Ishikawa (cell line): ENCODE measurements around the gene TYROBP.

ENCODE experiments used
- CEBPB ChIP-seq: IDR thresholded peaks from 2 replicates; pipeline ENCODE4 v1.6.1; 2012
- CREB1 ChIP-seq: IDR thresholded peaks from 2 replicates; pipeline ENCODE4 v1.6.1; 2012; ENCODE audit warnings: low read depth
- EGR1 ChIP-seq: IDR thresholded peaks from 2 replicates; pipeline ENCODE4 v1.6.1; 2012
- EP300 ChIP-seq: IDR thresholded peaks from 2 replicates; pipeline ENCODE4 v1.6.1; 2012; ENCODE audit warnings: borderline replicate concordance
- FOXM1 ChIP-seq: IDR thresholded peaks from 2 replicates; pipeline ENCODE4 v1.6.1; 2012; ENCODE audit warnings: low read depth, borderline replicate concordance
- MAX ChIP-seq: IDR thresholded peaks from 2 replicates; pipeline ENCODE4 v1.6.1; 2012
- NFIC ChIP-seq: IDR thresholded peaks from 2 replicates; pipeline ENCODE4 v1.6.1; 2012
- RAD21 ChIP-seq: IDR thresholded peaks from 2 replicates; pipeline ENCODE4 v1.6.1; 2012; ENCODE audit warnings: low read depth
- REST ChIP-seq: IDR thresholded peaks from 2 replicates; pipeline ENCODE4 v1.6.1; 2012; ENCODE audit warnings: low read depth, mild to moderate bottlenecking
- TAF1 ChIP-seq: IDR thresholded peaks from 2 replicates; pipeline ENCODE4 v1.6.1; 2012; ENCODE audit warnings: low read depth, mild to moderate bottlenecking
- TCF12 ChIP-seq: IDR thresholded peaks from 2 replicates; pipeline ENCODE4 v1.6.1; 2012; ENCODE audit warnings: low read depth
- TEAD4 ChIP-seq: IDR thresholded peaks from 2 replicates; pipeline ENCODE4 v1.6.1; 2012
- USF1 ChIP-seq: IDR thresholded peaks from 2 replicates; pipeline ENCODE4 v1.6.1; 2012
- YY1 ChIP-seq: IDR thresholded peaks from 2 replicates; pipeline ENCODE4 v1.6.1; 2012; ENCODE audit warnings: low read depth
- ZBTB7A ChIP-seq: IDR thresholded peaks from 2 replicates; pipeline ENCODE4 v1.6.1; 2012; ENCODE audit warnings: low read depth

TYROBP gene

GRCh38 chr19:35870798-35871197 lies 37.3 kb downstream of the TYROBP start:
- TF ChIP-seq NFIC (no peak), REST (no peak), CREB1 (no peak), TAF1 (no peak), EP300 (no peak), USF1 (no peak), TCF12 (no peak), TEAD4 (no peak), EGR1 (no peak), ZBTB7A (no peak), MAX (no peak), CEBPB (no peak), FOXM1 (no peak), YY1 (no peak), RAD21 (no peak)

GRCh38 chr19:35869327-35870123 lies 38.6 kb downstream of the TYROBP start:
- TF ChIP-seq MAX, result peak; percentile 94
- TF ChIP-seq ZBTB7A, result peak; percentile 88
- TF ChIP-seq FOXM1, result 0 out of 2 replicates have a peak, but pooled peaks have one; percentile 40
- no peak for TF ChIP-seq EP300

- TF ChIP-seq TEAD4 (no peak), USF1 (no peak), ZBTB7A (no peak), CREB1 (no peak), CEBPB (no peak), RAD21 (no peak)
These were observed 39.2 kb downstream of the TYROBP start for GRCh38 chr19:35868823-35869326.

GRCh38 chr19:35868172-35868822 lies 39.8 kb downstream of the TYROBP start, which contains the start of gene APLP1:
Gene APLP1, plus strand, starts transcription at chr19:35868574. Its CDS starts 63 bp downstream, at chr19:35868637.
- peak; percentile 41; the same call in 1 of the 2 replicates for TF ChIP-seq MAX
- peak; percentile 31; the same call in 1 of the 2 replicates for TF ChIP-seq TEAD4
- TF ChIP-seq FOXM1, result no peak
- no peak for TF ChIP-seq NFIC

- no peak for TF ChIP-seq CREB1
- no peak for TF ChIP-seq MAX
- no peak for TF ChIP-seq NFIC
- no peak for TF ChIP-seq RAD21
- no peak for TF ChIP-seq CEBPB
- TF ChIP-seq TAF1, result no peak
- TF ChIP-seq FOXM1, result no peak
- no peak for TF ChIP-seq EGR1
- no peak for TF ChIP-seq TCF12
- TF ChIP-seq USF1, result no peak
These were observed 45.1 kb downstream of the TYROBP start for GRCh38 chr19:35863018-35863417.

- TF ChIP-seq ZBTB7A (no peak), USF1 (no peak), MAX (no peak), YY1 (no peak), TAF1 (no peak), CREB1 (no peak), EP300 (no peak), FOXM1 (no peak)
These were observed 45.6 kb downstream of the TYROBP start for GRCh38 chr19:35862528-35862927.
